NCI-H1436 (cell line): ENCODE data around the gene CPEB3.
"Not testable (repeated sequence)": the region's sequence is repeated elsewhere in the genome, so short reads cannot be mapped to it uniquely, and the experiment has no call there.

Source experiments
- DNase-seq: peaks from one replicate; lab custom pipeline; 2025; lab: John Stamatoyannopoulos, UW

Gene CPEB3

DNA sequence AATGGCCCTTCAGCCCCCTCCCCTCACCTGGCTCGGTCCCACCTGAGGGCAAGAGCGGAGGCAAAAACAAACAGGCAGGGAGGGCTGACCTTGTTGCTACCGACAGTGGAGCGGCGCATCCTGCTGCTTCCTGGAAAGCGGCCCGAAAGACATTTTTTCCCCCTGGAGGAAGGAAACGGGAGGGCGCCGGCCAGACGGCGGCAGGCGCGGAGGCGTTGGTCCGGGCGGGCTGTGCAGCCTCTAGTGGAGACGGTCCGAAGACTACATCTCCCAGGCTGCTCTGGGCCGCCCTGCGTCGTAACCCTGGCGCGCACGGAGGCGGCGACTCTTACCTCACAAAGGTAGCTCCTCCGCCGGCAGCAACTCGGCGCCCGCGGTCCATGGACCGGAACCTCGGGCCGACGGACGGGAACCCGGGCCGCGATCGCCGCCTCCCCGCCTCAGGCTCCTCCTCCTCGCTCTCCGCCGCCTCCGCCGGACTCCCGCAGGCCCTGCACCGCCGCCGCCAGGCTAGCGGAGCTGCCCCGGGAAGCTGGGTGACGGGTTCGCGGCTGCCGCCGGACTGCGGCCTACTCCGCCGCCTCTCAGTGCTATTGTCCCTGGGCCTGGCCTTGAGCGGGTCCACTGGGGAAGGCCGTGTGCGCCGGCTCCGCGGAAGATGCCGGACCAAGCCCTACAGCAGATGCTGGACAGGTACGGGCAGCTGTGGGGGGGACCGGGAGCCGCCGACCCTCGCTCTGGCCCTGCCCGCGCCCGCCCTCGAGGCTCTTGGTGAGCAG is at the start of gene CPEB3, which contains the start of gene MARCHF5:
TSS of gene CPEB3 (minus strand) at position 242 of the 779 bp plus-strand sequence. CDS start 50,728 bp downstream, outside the sequence.
TSS of gene MARCHF5 (plus strand) at position 331 of the 779 bp plus-strand sequence. CDS start at position 659, 328 bp downstream.
- peak; percentile 92 for DNase-seq

DNA sequence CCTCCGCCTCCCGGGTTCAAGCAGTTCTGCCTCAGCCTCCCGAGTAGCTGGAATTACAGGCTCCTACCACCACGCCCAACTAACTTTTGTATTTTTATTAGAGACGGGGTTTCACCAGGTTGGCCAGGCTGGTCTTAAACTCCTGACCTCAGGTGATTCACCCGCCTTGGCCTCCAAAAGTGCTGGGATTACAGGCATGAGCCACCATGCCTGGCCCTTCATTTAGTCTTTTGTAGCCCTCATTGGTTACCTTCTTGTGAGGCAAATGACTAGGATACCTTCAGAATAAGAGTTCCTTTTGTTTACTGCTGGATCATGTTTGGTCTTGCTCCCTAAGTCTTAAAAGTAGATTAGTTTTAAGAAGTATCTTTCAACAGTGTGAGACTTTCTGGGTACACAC is 39.0 kb upstream of the CPEB3 start:
- not testable (repeated sequence) for DNase-seq

DNA sequence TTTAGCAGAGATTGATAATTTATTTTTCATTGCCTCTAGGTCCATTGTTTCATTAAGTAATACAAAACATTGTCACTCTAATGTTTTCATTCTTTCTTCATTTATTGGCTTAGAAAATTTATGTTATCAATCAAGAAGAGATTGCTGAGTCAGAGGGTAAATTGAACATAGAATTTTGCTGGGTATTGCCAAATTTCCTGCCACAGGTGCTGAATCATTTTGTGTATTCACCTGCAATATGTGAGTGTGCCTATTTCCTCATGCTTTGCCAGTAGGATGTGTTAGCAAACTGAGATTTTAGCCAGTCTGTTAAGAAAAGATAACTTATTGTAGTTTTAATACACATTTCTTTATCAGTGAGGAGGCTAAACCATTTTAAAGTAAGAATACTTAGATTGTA is 38.1 kb upstream of the CPEB3 start:
- DNase-seq, result no peak

DNA sequence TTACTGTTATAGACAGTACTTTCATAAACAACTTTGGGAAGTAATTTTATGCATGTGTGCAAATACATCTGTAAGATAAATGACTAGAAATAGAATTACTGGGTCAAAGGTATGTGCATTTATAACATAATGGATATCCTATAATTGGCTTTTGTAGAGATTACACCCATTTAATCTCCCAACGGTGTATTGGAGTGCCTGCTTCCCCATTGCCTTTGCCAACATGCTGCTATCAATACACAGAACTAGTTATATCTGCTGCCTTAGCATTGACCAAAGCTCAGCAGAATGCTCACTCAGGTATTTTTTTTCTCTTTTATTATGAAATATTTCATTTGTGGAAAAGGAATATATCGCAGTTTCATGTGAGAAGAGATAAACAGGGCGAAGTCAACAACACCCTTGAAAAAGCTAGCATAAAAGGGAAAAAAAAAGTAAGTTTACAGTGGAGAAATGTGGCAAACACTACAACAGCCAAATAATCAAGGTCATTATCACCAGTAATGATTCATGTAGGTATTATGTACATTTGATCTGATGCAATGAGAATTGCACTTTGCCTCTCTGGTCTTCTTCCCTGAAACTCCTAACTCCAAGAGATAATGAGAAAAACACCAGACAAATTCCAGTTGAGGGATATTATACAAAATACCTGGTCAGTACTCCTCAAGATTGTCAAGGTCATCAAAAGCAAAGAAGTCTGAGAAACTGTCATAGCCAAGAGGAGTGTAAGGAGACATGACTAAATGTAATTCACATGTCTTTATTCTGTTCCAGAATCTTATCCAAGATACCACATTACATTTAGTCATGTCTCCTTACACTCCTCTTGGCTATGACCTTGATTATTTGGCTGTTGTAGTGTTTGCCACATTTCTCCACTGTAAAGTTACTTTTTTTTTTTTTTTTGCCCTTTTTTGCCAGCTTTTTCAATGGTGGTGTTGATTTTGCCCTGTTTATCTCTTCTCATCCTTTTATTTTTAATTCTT is 36.9 kb upstream of the CPEB3 start:
- no peak for DNase-seq

DNA sequence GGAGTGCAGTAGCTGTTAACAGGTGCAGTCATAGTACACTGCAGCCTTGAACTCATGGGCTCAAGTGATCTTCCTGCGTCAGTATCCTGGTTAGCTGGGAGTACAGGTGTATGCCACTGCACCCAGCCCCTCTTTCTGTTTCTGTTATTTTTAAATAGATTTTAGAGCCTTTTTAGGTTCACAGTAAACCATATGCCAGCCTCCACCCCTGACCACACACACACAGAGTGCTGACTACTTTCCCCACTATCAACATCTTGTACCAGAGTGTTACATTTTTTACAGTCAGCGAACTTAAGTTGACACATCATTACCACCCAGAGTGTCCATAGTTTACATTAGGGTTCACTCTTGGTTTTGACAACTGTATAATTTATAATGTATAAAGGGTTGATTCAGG is 32.2 kb upstream of the CPEB3 start:
- DNase-seq, result no peak

DNA sequence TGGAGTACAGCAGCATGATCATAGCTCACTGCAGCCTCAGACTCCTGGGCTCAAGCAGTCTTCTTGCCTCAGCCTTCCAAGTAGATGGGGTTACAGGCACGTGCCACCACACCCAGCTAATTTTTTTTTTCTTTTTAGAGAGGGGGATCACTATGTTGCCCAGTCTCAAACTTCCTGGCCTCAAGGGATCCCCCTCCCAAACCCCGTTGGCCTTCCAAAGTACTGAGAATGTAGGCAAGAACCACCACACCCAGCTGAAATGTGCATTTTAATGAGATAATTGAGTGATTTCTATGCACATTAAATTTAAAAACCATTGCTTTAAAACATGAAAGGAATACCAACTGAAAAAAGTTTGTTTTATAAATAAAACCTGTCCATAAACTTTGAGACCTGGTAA is 25.7 kb upstream of the CPEB3 start:
- no peak for DNase-seq

DNA sequence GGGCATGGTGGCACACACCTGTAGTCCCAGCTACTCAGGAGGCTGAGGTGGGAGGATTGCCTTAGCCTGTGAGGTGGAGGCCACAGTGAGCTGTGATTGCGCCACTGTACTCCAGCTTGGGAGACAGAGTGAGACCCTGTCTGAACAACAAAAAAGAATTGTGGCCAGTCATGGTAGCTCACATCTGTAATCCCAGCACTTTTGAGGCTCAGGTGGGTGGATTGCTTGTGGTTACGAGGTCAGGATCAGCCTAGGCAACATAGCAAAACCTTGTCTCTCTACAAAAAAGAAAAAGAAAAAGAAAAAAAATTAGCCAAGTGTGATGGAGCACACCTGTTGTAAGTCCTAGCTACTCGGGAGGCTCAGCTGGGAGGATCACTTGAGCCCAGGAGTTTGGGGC is 22.9 kb upstream of the CPEB3 start:
- no peak for DNase-seq

DNA sequence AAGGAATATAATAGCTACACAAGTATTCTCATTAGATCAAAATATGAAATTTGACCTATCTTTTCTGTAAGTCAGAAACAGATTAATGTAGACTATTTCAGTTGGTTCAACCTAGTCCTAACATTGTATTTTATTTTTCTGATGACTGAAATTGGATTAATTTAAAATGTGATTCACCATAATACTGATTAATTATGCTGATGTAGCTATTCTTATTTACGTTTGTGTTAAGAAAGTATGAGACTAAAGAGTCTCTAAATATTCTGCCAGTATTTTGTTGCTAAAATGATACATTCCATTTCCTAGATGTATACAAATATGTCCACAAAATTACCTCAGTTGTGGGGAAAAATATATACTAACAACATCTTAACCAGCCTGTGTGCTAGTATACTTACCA is 18.4 kb upstream of the CPEB3 start:
- no peak for DNase-seq

DNA sequence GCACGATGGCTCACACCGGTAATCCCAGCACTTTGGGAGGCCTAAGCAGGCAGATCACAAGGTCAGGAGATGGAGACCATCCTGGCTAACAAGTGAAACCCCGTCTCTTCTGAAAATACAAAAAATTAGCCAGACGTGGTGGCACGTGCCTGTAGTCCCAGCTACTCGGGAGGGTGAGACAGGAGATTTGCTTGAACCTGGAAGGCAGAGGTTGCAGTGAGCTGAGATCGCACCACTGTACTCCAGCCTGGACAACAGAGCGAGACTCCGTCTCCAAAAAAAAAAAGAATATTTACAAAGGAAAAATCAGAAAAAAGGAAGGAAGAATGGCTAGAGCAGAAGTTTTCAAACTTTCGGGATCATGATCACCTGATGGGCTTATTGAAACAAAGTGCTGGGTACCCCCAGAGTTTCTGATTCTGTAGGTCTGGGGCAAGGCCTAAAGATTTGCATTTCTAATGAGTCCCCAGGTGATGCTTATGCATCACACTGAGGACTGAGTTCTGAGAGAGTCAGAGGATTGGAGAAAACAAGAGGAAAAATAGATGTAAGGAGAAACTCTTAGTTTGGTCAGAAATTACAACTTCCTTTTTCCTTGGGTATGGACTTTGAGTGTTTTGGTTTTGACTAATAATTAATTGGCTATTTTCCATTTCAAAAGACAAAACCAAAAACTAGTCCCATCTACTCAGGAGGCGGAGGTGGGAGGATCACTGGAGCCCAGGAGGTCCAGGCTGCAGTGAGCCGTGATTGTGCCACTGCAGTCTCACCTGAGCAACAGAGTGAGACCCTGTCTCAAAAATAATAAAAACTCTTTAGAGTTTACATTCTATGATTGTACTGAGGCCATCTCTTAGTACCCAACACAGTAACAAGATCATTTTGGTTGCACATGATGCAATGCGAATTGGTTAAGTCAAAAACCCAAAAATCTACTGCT is 14.5 kb upstream of the CPEB3 start:
- no peak for DNase-seq

DNA sequence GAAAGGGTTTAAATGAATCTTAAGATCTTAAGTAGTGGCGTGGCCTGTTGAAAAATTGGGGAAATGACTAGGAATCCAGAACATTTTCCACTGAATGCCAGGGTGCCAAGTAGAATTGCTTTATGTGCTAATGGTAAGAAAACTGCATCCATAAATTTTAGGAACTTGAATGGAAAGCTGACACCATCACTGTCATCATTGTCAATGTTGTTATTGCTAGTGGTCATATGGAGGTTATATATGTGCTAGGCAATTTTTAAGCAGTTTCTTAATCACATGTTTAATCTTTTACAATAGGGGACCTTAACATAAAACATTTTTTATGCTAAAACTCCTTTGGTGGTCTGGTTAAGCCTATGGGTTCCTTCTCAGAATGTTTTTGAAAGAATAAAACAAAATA is 13.2 kb upstream of the CPEB3 start:
- no peak for DNase-seq

DNA sequence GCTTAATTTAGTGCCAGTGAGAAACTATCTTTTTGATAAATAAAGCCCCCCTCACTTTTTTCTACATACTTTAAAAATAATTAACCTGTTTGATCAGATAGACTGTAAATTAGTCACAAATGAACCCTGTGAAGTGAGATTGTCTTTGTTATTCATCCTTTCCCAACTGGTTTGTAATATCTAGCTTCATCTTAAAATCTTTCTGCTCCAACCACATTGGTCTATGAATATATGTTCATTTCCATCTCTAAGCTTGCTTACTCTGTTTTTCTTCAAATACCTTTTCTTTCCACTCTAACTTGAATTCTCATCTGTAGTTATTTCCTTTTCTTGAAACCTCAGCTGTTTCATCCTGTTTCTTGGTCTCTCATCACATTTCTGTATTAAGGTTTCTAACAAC is 12.2 kb upstream of the CPEB3 start:
- no peak for DNase-seq

DNA sequence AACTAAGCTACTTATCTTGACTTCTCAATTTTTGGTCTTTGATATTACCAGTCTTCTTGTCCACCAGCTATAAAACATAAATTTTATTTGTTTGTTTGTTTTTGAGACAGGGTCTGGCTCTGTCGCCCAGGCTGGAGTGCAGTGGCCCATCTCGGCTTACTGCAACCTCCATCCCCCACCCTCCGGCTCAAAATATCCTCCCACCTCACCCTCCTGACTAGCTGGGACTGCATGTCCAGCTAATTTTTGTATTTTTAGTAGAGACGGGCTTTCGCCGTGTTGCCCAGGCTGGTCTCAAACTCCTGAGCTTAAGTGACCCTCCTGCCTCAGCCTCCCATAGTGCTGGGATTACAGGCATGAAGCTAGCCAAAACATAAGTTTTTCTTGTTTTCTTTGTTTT is 7.6 kb upstream of the CPEB3 start:
- no peak for DNase-seq

DNA sequence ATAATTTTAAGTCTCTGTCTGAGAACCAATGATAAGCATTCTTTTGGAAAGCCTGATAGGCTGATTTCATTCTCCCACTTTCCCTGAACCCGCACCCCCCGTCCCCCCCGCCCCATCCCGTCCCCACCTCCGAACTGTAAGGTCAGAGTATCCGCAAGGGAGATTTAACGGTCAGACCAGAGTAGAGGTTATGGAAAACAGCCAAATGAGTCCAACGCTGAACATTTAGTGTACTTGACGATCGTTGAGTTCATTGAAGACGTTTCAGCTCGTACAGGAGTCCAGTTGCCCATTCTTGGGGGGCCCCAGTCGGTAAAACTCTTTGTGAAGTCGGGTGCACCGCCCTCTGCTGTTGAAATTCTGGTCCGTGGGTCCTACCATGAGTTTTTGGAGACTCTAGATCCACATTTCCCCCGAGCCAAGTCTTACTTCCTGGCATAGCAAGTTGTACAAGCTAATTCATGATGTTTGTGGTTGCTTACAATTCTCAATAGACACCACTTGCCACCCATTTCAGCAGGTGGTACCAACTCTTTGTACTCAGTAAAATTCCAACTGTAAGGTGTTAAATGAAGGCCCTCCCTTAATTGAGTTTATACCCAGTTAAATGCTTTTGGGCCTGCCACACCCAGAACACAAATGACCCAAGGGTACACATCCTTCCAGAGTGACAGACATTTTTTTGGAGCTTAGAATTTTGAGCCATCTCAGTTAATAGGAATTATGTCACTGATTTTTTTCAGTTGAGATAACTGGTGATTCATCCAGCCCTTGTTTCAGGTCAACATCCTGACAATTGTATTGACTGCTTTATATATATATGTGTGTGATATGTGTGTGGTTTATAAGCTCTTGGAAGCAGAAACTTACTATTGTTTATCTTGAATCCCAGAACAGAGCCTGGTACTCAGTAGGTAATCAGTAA is 1.3 kb upstream of the CPEB3 start:
- peak; percentile 2 for DNase-seq

DNA sequence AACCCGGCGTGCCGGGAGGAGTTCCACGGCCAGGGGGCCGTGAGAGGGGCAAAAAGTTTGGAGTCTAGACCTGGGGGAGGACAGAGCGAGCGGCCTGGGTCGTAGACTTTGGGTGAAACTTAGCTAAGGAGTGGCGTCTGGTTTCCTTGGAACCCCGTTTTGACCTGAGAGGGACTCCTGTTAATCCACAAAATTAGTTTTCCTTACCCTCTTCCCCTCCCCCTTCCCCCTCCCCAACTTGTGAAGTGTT is 663 bp upstream of the CPEB3 start:
- no peak for DNase-seq

DNA sequence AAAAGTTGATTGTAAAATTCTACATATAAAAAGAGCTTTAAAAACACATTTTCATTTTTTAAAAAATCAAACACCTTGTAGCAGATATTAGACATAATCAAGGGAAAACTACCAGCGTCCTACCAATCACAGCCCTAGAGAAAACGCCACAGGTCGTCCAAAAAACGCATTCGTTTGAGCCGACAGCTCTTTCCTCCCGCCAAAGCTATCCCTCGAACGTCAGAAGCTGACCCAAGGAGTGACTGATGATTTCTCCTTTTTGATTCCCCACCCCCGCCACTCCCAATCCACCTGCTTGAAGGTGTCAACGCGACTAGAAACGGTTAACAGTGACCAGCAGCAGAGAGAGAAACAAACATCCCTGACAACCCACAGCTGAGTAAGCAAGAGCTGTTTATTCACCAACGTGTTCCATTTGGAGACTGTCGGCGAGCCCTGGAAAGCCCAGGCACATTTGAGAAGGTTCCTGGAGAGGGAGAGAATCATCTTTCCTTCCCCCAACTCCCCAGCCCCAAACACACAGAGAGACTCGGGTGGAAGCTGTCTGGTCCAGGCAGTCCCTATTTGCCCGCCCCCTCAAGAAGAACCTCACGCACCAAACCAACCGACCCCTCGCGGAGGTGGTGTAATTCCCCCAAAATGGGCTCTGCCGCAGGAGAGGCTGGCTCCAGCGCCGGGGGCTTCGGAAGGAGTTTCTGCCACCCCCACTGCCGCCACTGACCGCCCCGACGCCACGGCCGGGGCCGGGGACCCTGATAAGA is 622 bp downstream of the CPEB3 start:
- DNase-seq, result peak; percentile 32

DNA sequence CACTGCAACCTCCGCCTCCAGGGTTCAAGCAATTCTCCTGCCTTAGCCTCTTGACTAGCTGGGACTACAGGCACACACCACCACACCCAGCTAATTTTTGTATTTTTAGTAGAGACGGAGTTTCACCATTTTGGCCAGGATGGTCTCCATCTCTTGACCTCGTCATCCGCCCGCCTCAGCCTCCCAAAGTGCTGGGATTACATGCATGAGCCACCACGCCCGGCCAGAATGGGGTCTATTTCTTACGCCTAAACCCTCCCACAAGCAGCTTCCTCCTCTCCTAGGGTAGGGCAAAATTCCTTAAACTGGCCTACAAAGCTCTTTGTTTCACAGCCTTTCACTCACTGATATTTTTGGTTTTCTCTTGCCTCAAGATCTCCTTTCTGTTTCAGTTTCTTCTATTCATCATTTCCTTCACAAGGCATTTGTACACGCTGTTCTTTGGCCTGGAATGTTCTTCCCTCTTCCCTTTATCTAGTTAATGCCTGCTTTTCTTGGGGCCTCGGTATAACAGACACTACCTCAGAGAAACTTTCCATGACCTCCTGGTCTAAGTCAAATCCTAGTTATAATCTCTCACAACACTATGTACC is 6.7 kb downstream of the CPEB3 start:
- no peak for DNase-seq

DNA sequence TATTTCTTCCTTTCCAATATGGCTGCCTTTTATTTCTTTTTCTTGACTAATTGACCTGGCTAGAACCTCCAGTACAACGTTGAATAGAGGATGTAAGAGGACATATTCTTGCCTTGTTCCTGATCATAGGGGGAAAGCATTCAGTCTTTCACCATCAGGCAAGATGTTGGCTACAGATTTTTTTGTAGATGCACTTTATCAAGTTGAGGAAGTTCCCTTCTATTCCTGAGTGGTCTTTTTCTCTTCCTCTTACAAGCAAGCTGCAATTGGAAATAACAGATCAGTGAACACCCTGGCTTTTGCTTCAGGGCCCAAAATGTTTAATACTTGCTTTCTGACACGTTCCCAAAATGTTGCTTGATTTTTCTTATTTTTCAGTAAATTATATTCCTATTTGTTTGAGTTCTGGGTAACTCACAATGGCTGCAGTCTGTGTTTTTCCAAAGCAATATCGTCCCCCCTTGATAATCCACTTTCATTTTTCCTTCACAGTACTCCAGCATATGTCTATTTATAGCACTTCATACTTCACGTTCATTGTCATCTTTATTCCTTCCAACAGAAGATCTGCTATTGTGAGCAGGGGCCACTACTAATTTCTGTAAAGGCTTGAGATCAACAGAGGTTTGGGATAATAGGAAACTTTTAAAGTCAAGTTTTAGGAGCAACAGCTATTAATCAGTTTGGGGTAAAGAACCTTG is 11.7 kb downstream of the CPEB3 start:
- no peak for DNase-seq

DNA sequence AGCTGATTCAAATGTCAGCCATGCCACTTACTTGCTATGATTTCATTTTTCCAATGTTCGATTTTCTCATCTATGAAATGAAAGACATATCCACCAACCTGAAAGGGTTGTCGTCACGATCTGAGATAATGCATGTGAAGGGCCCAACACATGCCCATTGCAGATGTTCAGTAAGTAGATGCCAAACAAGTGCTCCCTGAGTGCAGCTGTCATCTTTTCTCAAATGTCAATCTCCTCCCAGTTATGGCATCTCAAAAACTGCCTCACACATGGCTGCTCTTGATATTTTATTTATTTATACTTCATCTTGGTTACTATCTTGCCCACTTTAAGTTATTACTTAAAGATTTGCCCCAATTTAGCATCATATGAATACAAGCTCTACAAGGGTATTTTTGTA is 16.8 kb downstream of the CPEB3 start:
- no peak for DNase-seq

DNA sequence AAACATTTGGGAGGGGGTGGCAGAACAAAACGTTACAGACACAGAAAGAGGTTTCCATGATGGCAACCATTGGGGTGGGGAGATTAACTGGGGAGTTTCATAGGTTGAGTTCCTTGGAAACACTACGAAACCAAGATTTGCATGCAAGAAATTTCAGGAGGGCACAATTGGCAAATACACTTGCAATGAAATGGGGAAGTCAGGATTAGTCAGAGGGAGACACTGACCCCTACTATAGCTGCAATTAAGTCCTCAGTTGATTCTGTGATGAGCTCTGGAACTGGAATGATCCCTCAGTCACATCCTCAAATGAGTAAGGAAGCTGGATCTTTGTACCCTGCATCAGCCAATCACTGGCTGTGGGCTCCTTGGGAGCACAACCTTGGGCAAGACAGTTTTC is 22.1 kb downstream of the CPEB3 start:
- DNase-seq, result no peak
